Right forelimb (tissue), 1 donor: ENCODE measurements around the gene OR2T10.
"Not testable (repeated sequence)": the region's sequence is repeated elsewhere in the genome, so short reads cannot be mapped to it uniquely, and the experiment has no call there.

Source experiments
- DNase-seq: peaks from one replicate; pipeline ENCODE4 v3.0.0-alpha.2; 2018

OR2T10 gene

GRCh38 chr1:248592655-248593054, 4.8 kb downstream of the OR2T10 start:
- no peak for DNase-seq

DNA sequence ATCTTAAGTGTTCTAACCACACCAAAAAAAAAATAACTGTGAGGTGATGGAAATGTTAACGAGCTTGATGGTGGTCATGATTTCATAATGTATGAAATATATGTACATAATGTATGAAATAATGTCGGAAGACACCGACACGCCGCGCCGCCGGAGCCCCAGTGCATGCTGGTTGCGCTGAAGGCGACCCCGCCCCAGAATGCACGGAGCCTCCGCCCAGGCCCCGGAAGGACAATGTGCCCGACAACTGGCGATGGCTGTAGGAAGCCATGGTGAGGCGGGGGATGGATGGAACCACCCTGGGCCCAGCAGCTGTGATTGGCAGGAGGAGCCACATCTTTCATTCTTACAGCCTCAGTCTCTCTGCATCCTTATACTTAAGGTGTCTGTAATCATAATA, 7.4 kb downstream of the OR2T10 start:
- no peak for DNase-seq

- DNase-seq, result no peak
Observed at GRCh38 chr1:248589334-248589733, 8.2 kb downstream of the OR2T10 start.

DNA sequence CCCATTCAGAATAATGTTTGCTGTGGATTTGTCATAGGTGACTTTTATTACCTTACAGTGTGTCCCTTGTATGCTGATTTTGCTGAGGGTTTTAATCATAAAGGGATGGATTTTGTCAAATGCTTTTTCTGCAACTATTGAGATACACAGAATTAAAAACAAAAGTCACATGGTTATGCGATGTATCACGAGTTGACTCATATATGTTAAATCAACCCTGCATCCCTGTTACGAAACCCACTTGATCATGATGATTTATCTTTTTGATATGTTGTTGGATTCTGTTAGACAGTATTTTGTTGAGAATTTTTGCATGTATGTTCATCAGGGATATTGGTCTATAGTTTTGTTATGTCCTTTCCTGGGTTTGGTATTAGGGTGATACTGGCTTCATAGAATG, 12.2 kb downstream of the OR2T10 start:
- no peak for DNase-seq

DNA sequence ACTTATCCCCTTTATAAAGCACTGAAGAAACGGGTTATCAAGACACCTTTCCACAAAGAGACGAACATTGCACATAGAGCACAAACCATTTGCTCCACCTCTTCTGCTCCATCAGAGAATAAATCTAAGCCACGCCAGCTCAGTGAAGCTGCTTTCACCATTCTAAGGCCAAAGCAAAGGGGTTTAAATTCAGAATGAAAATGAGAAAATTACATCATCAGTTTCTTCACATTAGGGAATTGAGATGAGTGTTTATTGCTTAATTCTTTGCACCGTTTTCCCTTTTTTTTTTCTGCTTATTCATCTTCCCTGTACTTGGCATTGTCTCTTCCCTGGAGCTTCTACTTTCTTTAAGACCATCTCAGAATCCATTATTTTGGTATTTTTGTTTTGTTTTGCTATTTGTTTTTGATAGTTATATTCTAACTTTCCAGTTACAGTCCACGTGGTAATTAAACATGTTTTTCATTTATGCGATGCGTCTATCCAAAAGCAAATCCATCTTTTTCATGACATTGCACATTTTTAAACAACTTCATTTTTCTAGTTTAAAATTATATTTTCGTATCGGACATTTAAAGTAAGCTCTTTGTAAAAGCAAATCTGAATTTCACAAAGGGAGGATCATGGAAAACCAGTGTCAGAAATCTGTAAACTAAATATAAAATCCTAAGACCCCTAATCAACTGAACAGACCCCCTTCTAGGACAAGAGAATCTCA, 21.1 kb downstream of the OR2T10 start:
- no peak for DNase-seq

GRCh38 chr1:248574657-248575056, 22.8 kb downstream of the OR2T10 start, which contains the start of gene OR2T34:
OR2T34 (minus strand) TSS chr1:248574757; CDS start chr1:248574757, 0 bp downstream.
- not testable (repeated sequence) for DNase-seq

- not testable (repeated sequence) for DNase-seq
Observed at GRCh38 chr1:248573856-248574255, 23.6 kb downstream of the OR2T10 start.

GRCh38 chr1:248572049-248572448, 25.5 kb downstream of the OR2T10 start:
- DNase-seq, result not testable (repeated sequence)

GRCh38 chr1:248570811-248571210, 26.7 kb downstream of the OR2T10 start:
- DNase-seq, result not testable (repeated sequence)

- DNase-seq, result not testable (repeated sequence)
Observed at GRCh38 chr1:248569049-248569448, 28.5 kb downstream of the OR2T10 start.

GRCh38 chr1:248565530-248566373, 31.7 kb downstream of the OR2T10 start:
- DNase-seq, result not testable (repeated sequence)

GRCh38 chr1:248562672-248563071, 34.8 kb downstream of the OR2T10 start, which contains the start of gene OR2T29:
OR2T29 (minus strand) TSS chr1:248562772; CDS start chr1:248559491, 3,281 bp downstream.
- not testable (repeated sequence) for DNase-seq

GRCh38 chr1:248551027-248551426, 46.5 kb downstream of the OR2T10 start:
- not testable (repeated sequence) for DNase-seq

DNA sequence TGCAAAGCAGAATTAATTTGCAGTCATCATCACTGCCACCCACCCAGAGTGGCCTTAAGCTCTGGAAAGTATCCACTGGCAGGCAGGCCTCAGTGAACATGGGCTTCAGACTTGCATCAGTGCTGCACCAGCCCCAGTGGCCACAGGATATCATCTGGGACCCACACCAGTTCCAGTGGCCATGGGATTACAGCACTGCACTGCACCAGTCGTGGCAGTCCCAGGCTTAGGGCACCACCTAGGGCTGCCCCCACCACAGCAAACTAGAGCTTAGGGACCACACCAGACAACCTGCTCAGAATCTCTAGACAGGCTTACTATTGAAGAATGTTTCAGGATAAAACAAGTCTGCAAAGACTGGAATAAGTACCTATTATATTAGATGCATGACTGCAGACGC, 50.1 kb downstream of the OR2T10 start:
- DNase-seq, result not testable (repeated sequence)
